ENCODE results near the gene PCID2.

PCID2 gene

GRCh38 chr13:113219256-113219940, 10.9 kb upstream of the PCID2 start:
- DNase-seq: no peak

GRCh38 chr13:113218586-113218985, 10.1 kb upstream of the PCID2 start:
- DNase-seq: no peak

GRCh38 chr13:113216254-113217048, 8.0 kb upstream of the PCID2 start:
- DNase-seq: peak; percentile 37

- no peak for DNase-seq
Observed at GRCh38 chr13:113211774-113212173, 3.3 kb upstream of the PCID2 start.

GRCh38 chr13:113210833-113211232, 2.4 kb upstream of the PCID2 start:
- DNase-seq: no peak

- peak; percentile 32 for DNase-seq
Observed at GRCh38 chr13:113209759-113210421, 1.4 kb upstream of the PCID2 start.

GRCh38 chr13:113209336-113209758, 878 bp upstream of the PCID2 start, which contains the start of gene CUL4A:
TSS of gene CUL4A (plus strand) at chr13:113209613. CDS start at chr13:113209628, 15 bp downstream.
- peak; percentile 41 for DNase-seq

GRCh38 chr13:113207890-113208420, 514 bp downstream of the PCID2 start:
- DNase-seq: no peak

- no peak for DNase-seq
Observed at GRCh38 chr13:113207460-113207859, 1.0 kb downstream of the PCID2 start.

GRCh38 chr13:113205428-113205931, 3.0 kb downstream of the PCID2 start:
- no peak for DNase-seq

GRCh38 chr13:113204378-113204734, 4.1 kb downstream of the PCID2 start:
- DNase-seq: no peak

GRCh38 chr13:113203507-113204377, 4.7 kb downstream of the PCID2 start:
- no peak for DNase-seq

GRCh38 chr13:113202912-113203311, 5.6 kb downstream of the PCID2 start:
- DNase-seq: no peak

- DNase-seq: no peak
Observed at GRCh38 chr13:113201815-113202214, 6.7 kb downstream of the PCID2 start.

GRCh38 chr13:113196970-113197737, 11.3 kb downstream of the PCID2 start:
- DNase-seq: no peak

GRCh38 chr13:113195360-113195759, 13.1 kb downstream of the PCID2 start:
- DNase-seq: no peak

GRCh38 chr13:113192902-113193301, 15.6 kb downstream of the PCID2 start:
- DNase-seq: no peak

GRCh38 chr13:113192279-113192678, 16.2 kb downstream of the PCID2 start:
- no peak for DNase-seq

GRCh38 chr13:113190181-113190580, 18.3 kb downstream of the PCID2 start:
- no peak for DNase-seq

GRCh38 chr13:113187883-113188665, 20.4 kb downstream of the PCID2 start:
- no peak for DNase-seq

GRCh38 chr13:113187263-113187669, 21.2 kb downstream of the PCID2 start:
- peak; percentile 96 for DNase-seq
